ENCODE results near the gene FAM168A. TPM values are rescaled to one million over a fixed set of nuclear protein-coding genes. Genes with fewer than 3 reads are reported as not detected.

FAM168A gene
- total and polyA plus RNA-seq, 2 of the 8 experiments (the other 6 are each of a cell fraction or from before 2014, with no cell fraction given), result 17.1 to 21.6 TPM

GRCh38 chr11:73518195-73518594 is 79.7 kb downstream of the FAM168A start:
- Histone ChIP-seq H2BK12ac (ENCODE audit: low read depth, low read length) (no peak overlapping the region), H3K23ac (ENCODE audit: insufficient read length) (no peak overlapping the region), H3K14ac (ENCODE audit: insufficient read length) (no peak overlapping the region), H4K20me1 (replicated peaks in 1 of 2; ENCODE audit: control insufficient read depth in 1 of 2, insufficient read depth in 2 of 2, low read length in 2 of 2) (no peaks in the 10 kb centered on the region), H3K9ac (replicated peaks in 1 of 4; ENCODE audit: extremely low read depth in 1 of 4, low read depth in 3 of 4, low read length in 3 of 4) (no peak overlapping the region), H3K23me2 (ENCODE audit: low read depth, low read length) (peaks cover 2% of the 10 kb centered on the region; the same call in 1 of the 2 replicates), H3K9me3 (ENCODE audit: insufficient read depth in 2 of 2, low read depth in 1 of 2, low read length in 1 of 2) (0 out of 4 replicates have a peak, but pooled peaks cover 0 to 3% of the 10 kb centered on the region in 2 experiments), H4K91ac (replicated peaks; ENCODE audit: insufficient read length, low read length) (no peak overlapping the region), H2BK20ac (ENCODE audit: low read length) (no peak overlapping the region), H3K4me1 (replicated peaks in 1 of 4; ENCODE audit: control insufficient read depth in 3 of 4, insufficient read depth in 4 of 4, low read length in 3 of 4) (no peaks in the 10 kb centered on the region), H3K27me3 (replicated peaks in 1 of 4; ENCODE audit: control insufficient read depth in 3 of 4, extremely low read depth in 1 of 4, insufficient read depth in 3 of 4, low read length in 3 of 4) (no peaks in the 10 kb centered on the region), H2BK120ac (replicated peaks; ENCODE audit: low read depth, low read length) (no peak overlapping the region), H3K79me2 (ENCODE audit: control insufficient read depth in 1 of 2, insufficient read depth in 2 of 2, low read length in 2 of 2) (no peaks in the 10 kb centered on the region; a peak in 1 of 4 replicates), H3K4me3 (ENCODE audit: extremely low read depth in 1 of 4, insufficient read depth in 2 of 4, low read depth in 3 of 4, low read length in 4 of 4) (no peak overlapping the region), H3K4ac (replicated peaks; ENCODE audit: insufficient read length, low read depth, low read length) (no peak overlapping the region), H3K36me3 (ENCODE audit: control insufficient read depth in 2 of 4, insufficient read depth in 4 of 4, low read length in 3 of 4) (no peaks in the 10 kb centered on the region), H3K56ac (replicated peaks; ENCODE audit: insufficient read length, low read depth, low read length) (no peak overlapping the region), H4K8ac (ENCODE audit: extremely low read depth, insufficient read depth, low read length) (no peak overlapping the region), H2BK5ac (ENCODE audit: low read depth, low read length) (no peak overlapping the region), H3K18ac (ENCODE audit: extremely low read depth, low read length) (no peak overlapping the region), H2BK15ac (ENCODE audit: low read length) (no peak overlapping the region), H2AFZ (ENCODE audit: low read length) (no peak overlapping the region), H3K4me2 (ENCODE audit: insufficient read depth in 1 of 2, low read depth in 2 of 2, low read length in 2 of 2) (no peak overlapping the region), H3K27ac (ENCODE audit: low read depth, low read length) (no peak overlapping the region), H3K79me1 (ENCODE audit: low read depth, low read length) (peaks cover 4% of the 10 kb centered on the region; the same call in 1 of the 2 replicates), H2AK5ac (ENCODE audit: low read depth, low read length) (no peak overlapping the region), H4K5ac (ENCODE audit: insufficient read length, low read depth, low read length) (no peak overlapping the region)
- no peak for DNase-seq (ENCODE audit: low read depth in 1 of 2, low spot score in 2 of 2)
- POLR2A ChIA-PET (ENCODE audit: partially characterized antibody), result interaction anchor here (0.6 kb wide), 1 partner anchor 16 kb away, joined by 4 read pairs; no protein-coding TSS in a partner anchor
- no peak for FAIRE-seq
- CTCF ChIA-PET (ENCODE audit: partially characterized antibody), result interaction anchor here (1.6 kb wide), 1 partner anchor 12 kb away, joined by 11 read pairs; no protein-coding TSS in a partner anchor
- 85% methylated on average over 1 of the region's 1 CpG; no CpG with 5 or more reads in 1 of the 2 experiments for WGBS, 2 experiments (ENCODE audit: extremely low coverage in 1 of 2, insufficient coverage in 1 of 2, insufficient read length in 1 of 2, insufficient replicate concordance in 2 of 2, low coverage in 1 of 2, low lambda C conversion rate in 2 of 2, missing lambda C conversion rate in 1 of 2)
- TF ChIP-seq NRF1 (IDR thresholded peaks at IDR 0.05; ENCODE audit: low read depth, low read length) (no peak), TAF1 (IDR thresholded peaks at IDR 0.05; ENCODE audit: low read depth, low read length) (no peak), CBX5 (IDR thresholded peaks at IDR 0.05; ENCODE audit: low read depth, low read length) (no peak), SP2 (IDR thresholded peaks at IDR 0.05; ENCODE audit: low read length) (no peak), HDAC6 (IDR thresholded peaks at IDR 0.05; ENCODE audit: low read depth, low read length) (no peak), TAF7 (optimal IDR thresholded peaks at IDR 0.05; ENCODE audit: borderline replicate concordance, low read depth, low read length) (no peak), CTBP2 (IDR thresholded peaks at IDR 0.05; ENCODE audit: borderline replicate concordance, insufficient read depth, insufficient read length, low read length) (no peak), SP1 (IDR thresholded peaks at IDR 0.05; ENCODE audit: low read depth, low read length) (no peak), SIRT6 (IDR thresholded peaks at IDR 0.05; ENCODE audit: low read length) (no peak), USF2 (IDR thresholded peaks at IDR 0.05; ENCODE audit: low read length) (no peak), POLR2AphosphoS5 (IDR thresholded peaks at IDR 0.05; ENCODE audit: low read depth, low read length) (no peak), CBX8 (IDR thresholded peaks at IDR 0.05; ENCODE audit: borderline replicate concordance, low read depth, low read length) (no peak), YY1 (IDR thresholded peaks at IDR 0.05; ENCODE audit: low read depth, low read length) (no peak), SIX5 (IDR thresholded peaks at IDR 0.05; ENCODE audit: low read depth, low read length) (no peak)

Measured in H1 (cell line).